ENCODE results near the gene EFCAB6. TPM values are rescaled to one million over a fixed set of nuclear protein-coding genes. Genes with fewer than 3 reads are reported as not detected.

Gene EFCAB6
- total RNA-seq, 1 experiment from 2014 or later = 1.7 TPM

- no peak for DNase-seq (ENCODE audit: low read depth)
Measured at GRCh38 chr22:43582394-43582793, 229.7 kb downstream of the EFCAB6 start.

DNA sequence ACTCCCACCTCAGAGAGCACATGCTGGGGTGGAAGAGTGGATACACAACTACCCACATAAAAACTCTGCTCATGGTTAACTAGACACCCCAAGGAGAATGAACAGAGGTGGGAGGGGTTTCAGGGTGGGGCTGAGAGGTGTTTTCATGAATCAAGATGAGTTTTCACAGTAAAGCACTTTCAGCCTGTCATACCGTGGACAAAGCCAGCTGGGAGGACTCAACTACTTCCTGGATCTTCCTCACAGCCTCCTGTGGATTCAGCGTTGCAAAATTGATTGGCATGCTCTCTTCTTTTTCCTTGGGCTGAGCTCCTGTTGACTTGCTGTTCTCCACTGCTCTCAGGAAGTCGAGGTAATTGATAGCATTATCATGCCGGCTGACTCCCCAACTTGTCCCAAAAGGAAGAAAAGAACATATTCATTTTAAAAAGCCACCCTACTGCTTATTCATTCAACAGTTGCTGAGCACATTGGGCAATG, 231.8 kb downstream of the EFCAB6 start:
- no peak for DNase-seq (ENCODE audit: low read depth)

- no peak for DNase-seq (ENCODE audit: low read depth)
Measured at GRCh38 chr22:43574738-43575137, 237.4 kb downstream of the EFCAB6 start.

DNA sequence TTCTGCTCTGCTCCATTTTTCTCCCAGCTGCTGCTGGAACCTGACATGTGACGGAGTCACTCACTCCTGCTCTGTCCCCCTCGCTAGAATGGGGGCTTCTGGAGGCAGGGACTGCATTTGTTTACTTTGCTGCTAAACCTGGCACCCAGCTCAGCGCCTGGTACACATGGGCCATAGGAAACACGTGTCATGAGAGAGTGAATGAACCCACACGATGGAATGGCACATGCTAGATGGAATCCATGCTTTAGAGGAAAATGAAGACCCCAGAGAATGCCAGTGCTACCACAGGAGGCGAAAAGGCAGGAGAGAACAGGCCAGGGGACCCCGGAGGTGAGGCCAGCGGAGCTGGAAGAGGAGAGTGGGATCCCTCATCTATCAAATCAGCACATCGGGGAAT, 239.4 kb downstream of the EFCAB6 start:
- no peak for DNase-seq (ENCODE audit: low read depth)

DNA sequence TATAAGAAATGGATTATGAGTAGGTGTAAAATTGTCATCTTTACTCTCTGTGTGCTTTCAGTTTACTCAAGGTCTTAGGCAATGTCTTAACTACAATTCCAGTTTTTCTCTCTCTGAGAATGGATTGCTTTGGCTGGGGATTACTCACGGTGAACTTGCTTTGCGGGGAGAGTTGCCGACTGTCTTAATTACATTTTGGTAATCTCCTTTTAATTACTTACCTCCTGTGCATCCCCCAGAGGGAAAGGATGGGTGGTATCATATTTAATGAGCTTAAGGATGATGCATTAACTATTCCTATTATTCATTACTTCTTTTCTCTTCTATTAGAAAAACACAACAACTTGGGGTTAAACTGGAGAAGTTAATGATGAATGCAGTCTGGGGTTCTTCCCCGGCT, 240.9 kb downstream of the EFCAB6 start:
- DNase-seq (ENCODE audit: low read depth) = no peak

DNA sequence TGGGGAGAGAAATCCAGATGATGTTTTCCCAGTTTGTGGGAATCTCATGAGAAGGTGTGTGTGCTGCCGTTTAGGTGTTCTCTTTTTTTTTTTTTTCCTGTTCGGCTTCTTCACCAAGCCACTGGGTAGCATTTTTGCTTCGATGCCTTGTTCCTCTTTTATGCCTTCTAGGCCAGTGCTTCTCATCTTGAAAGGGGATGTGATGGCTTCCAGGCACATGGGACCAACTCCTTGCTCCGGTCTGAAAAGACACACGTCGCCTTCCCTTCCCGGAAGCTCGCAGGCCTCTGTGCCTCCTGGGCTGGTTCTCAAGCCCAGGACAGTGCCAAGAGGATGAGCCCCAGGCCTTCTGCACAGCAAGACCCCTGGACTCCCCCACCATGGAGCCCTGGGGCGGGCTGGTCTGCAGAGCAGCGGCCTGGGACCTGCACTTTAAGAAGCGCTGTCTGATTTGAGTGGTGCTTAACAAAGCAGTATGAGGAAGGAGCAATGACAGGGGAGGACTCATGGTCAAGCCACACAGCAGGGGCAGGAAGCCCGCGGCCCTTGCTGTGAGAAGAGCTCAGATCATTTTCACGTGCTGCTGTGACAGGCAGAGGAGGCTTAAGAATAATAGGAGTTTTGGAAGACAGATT, 241.5 kb downstream of the EFCAB6 start:
- DNase-seq (ENCODE audit: low read depth) = no peak

GRCh38 chr22:43569111-43569510, 243.0 kb downstream of the EFCAB6 start:
- no peak for DNase-seq (ENCODE audit: low read depth)

- DNase-seq (ENCODE audit: low read depth) = no peak
Measured at GRCh38 chr22:43567691-43568324, 244.3 kb downstream of the EFCAB6 start.

DNA sequence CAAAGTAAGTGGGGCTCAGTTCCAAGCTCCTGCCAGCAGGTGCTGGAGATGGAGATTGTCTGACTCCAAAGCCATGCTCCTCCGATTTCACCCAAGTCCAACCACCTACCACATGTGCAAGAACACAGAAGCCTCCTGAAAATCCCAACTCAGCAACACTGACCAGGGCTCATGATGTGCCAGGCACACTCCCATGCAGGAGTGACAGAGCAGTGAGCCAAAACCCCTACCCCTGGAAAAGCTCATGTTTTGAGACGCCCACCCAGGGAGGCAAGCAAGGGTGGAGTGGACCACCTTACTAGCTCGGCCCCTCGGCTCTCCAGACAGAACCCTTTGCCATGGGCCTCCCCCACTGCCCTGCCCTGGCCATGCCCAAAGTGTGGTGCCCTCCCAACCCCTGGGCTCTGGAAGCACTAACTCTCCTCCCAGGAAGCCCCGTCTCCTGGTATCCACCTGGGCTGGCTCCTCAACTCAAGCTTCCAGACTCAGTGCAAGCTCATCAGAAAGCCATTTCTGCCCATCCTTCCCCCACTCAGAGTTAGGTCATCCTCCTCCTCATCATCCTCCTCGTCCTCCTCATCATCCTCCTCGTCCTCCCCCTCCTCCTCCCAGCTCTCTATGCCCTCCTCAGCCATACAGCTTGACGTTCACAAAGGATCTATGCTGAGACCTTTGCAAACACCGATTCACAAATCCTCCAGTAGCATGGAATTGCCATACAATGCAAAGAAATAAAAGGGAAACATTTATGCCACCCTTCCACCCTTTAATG, 245.4 kb downstream of the EFCAB6 start:
- no peak for DNase-seq (ENCODE audit: low read depth)

DNA sequence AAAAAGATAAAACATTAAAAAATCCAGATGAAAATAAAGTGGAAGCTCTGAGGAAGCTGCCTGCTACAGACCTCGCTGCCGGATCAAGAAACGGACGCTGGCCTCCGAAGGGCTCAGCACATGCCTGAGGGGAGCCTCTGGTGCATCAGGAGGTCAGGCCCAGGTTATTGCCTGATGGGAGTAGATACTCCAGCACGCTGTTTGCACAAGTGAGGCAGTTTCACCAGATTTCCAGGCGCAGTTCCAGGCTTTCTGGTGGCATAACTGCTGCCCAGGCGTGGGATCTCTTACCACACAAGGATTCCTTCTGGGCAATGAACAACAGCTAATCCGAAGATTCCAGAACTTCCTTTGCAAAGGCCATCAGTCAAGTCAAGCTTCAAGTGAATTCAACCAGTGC, 246.1 kb downstream of the EFCAB6 start:
- DNase-seq (ENCODE audit: low read depth) = no peak

GRCh38 chr22:43564859-43565258, 247.2 kb downstream of the EFCAB6 start:
- DNase-seq (ENCODE audit: low read depth) = no peak

DNA sequence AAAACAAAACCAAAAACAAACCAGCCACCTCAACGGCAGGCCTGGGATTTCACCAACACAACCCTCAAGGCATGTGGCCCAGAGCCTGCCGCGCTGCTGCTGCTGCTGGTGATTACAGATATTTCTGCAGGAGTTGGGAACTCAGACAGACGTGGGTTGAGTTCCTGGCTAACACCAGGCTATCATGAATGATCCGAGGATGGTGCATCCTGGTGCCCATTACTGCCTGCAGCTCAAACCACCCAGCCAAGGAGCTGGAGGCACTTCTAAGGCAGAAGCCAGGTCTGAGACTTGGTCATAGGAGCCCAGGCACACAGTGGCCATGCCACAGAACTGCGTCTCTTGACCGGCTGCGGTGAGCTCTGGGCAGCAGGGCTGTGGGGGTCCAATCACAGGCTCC, 248.5 kb downstream of the EFCAB6 start:
- DNase-seq (ENCODE audit: low read depth) = no peak

GRCh38 chr22:43562843-43563242, 249.3 kb downstream of the EFCAB6 start:
- DNase-seq (ENCODE audit: low read depth) = no peak

- DNase-seq (ENCODE audit: low read depth) = no peak
Measured at GRCh38 chr22:43561415-43562178, 250.5 kb downstream of the EFCAB6 start.

GRCh38 chr22:43560651-43561050, 251.5 kb downstream of the EFCAB6 start:
- DNase-seq (ENCODE audit: low read depth) = no peak

- DNase-seq (ENCODE audit: low read depth) = no peak
Measured at GRCh38 chr22:43555561-43556515, 256.3 kb downstream of the EFCAB6 start.

DNA sequence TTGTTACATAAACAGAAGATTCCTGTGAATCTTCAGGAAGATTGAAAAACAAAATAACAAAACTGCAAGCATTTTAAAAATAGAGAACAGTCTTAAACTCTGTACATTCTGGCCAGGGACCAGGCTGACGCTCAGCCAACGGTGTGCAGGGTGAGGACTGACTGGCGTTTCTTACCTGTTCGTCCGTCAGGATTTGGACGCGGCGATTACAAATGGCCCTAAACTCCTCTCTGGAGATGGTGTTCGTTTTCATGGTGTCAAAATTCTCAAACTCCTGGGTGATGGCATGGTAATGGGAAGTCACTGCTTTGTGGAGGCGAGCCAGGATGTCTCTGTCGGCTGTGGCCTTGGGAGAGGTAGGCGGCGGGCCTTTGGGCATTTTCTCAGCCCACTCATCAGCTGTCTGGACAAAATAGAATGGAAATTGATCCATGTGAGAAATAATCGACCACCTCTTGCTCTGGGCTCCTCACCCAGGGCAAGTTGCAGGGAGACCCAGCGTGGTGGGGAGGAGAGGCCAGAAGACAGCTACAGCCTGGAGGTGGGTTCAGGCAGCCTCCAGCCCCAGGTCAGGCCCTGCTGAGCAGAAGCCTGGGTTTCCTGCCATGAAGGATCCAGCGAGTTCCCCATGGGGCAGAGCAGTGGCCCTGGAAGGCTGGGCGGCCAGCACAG, 257.3 kb downstream of the EFCAB6 start:
- DNase-seq (ENCODE audit: low read depth) = no peak

- DNase-seq (ENCODE audit: low read depth) = no peak
Measured at GRCh38 chr22:43554259-43554636, 257.9 kb downstream of the EFCAB6 start.

DNA sequence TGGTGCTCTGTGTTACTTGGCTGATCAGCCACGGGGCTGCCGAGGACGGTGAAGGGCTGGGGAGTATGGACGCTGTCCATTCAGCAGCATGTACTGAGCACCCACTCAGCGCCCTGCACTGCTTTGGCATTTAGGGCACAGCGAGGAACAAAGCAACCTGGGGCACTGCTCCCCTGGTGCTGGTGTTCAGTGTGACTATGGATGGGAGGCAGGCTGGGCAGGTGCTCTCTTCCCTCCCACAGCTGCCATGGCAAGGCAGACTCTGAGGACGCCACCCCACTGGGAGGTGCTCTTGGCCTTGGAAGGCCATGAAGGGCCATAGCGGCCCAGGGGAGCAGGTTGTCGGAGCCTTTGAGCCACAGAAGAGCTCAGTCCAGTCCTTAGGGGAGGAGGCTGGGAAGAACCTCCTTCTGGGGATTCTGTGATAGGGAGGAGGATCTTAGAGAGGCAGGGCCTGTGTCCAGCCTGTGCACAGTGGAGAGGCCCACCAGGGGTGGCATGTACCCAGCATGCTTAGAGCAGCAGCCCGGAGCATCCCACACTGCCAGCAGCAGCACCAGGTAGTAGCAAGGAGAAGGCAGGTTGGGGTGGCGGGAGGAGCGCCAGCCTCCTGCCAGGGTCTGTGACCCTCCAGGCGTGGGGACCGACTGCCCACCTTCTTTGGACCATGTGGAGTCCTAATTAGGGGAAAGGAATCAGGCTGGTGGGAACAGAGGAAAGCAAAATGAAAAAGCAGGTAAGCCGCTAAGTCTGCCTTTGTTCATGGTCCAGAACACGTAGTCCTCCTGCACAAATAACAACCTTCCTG, 258.4 kb downstream of the EFCAB6 start:
- no peak for DNase-seq (ENCODE audit: low read depth)

All from LHCN-M2 (cell line).